PC-3 (cell line): ENCODE measurements around the gene CCDC32. TPM values are rescaled to one million over a fixed set of nuclear protein-coding genes. Genes with fewer than 3 reads are reported as not detected.

Experiments used
- ATAC-seq: fragments of 200-7000 bp; cut with Tn5 transposase; 2 replicates; pipeline ENCODE4 v1.9.1; 2020; ENCODE audit warnings: mild to moderate bottlenecking, moderate library complexity
- BruUV-seq: library from RNA; stranded (reverse); fragments of 400-500 nt; replicated peaks from 2 replicates; lab custom pipeline; 2021; lab: Mats Ljungman, UMichigan
- CTCF ChIA-PET: fragments of 300-600 bp; sonication (Branson Sonifier 250); formaldehyde crosslinking; loops from one replicate; lab custom pipeline; 2022; ENCODE audit warnings: antibody characterized with exemption; lab: Charles Lee
- POLR2A ChIA-PET: fragments of 300-600 bp; sonication (Branson Sonifier 250); formaldehyde crosslinking; loops from one replicate; lab custom pipeline; 2022; ENCODE audit warnings: antibody characterized with exemption; ENCODE audit not compliant: unreplicated experiment; lab: Charles Lee
- DNase-seq: peaks from one replicate; pipeline ENCODE4 v3.0.0-alpha.2; 2015
- H2AFZ ChIP-seq: fragments of 300-600 bp; sonication (generic); 2 replicates; pipeline ENCODE4 v1.6.0; 2016; ENCODE audit warnings: antibody characterized with exemption, low read length
- H3F3A ChIP-seq: fragments of 300-600 bp; sonication (generic); one replicate; pipeline ENCODE4 v1.6.0; 2017; ENCODE audit warnings: antibody characterized with exemption, low read length, control low read depth, mild to moderate bottlenecking; ENCODE audit not compliant: unreplicated experiment
- H3K27ac ChIP-seq: fragments of 300-600 bp; sonication (generic); 2 replicates; pipeline ENCODE4 v1.5.1; 2016; ENCODE audit warnings: mild to moderate bottlenecking, low read length
- H3K27me3 ChIP-seq: fragments of 300-600 bp; sonication (generic); 2 replicates; pipeline ENCODE4 v1.6.1; 2016; ENCODE audit warnings: low read length, mixed read lengths
- H3K36me3 ChIP-seq: fragments of 300-600 bp; sonication (generic); 2 replicates; pipeline ENCODE4 v1.6.1; 2016; ENCODE audit warnings: low read depth, mixed run types, low read length, mixed read lengths
- H3K4me1 ChIP-seq: fragments of 300-600 bp; sonication (generic); 2 replicates; pipeline ENCODE4 v1.5.1; 2016; ENCODE audit warnings: low read length; ENCODE audit not compliant: insufficient read depth
- H3K4me2 ChIP-seq: fragments of 300-600 bp; sonication (generic); 2 replicates; pipeline ENCODE4 v1.6.0; 2016; ENCODE audit warnings: low read length
- H3K4me3 ChIP-seq: fragments of 300-600 bp; sonication (generic); 2 replicates; pipeline ENCODE4 v1.5.1; 2016; ENCODE audit warnings: mild to moderate bottlenecking, low read length, mixed read lengths
- H3K79me2 ChIP-seq: fragments of 300-600 bp; sonication (generic); 2 replicates; pipeline ENCODE4 v1.6.1; 2017; ENCODE audit warnings: low read length, mixed read lengths
- H3K9ac ChIP-seq: fragments of 300-600 bp; sonication (generic); 2 replicates; pipeline ENCODE4 v1.6.0; 2016; ENCODE audit warnings: mild to moderate bottlenecking, low read length
- H3K9me2 ChIP-seq: fragments of 300-600 bp; sonication (generic); replicated peaks from 2 replicates; pipeline ENCODE4 v1.6.1; 2016; ENCODE audit warnings: mixed run types, low read length, mixed read lengths
- H3K9me3 ChIP-seq: fragments of 300-600 bp; sonication (generic); 2 replicates; pipeline ENCODE4 v1.6.1; 2016; ENCODE audit warnings: low read length, mixed read lengths
- H4K20me1 ChIP-seq: fragments of 300-600 bp; sonication (generic); 2 replicates; pipeline ENCODE4 v1.6.1; 2016; ENCODE audit warnings: low read length, mixed read lengths
- EZH2 ChIP-seq: fragments of 300-600 bp; sonication (generic); IDR thresholded peaks from one replicate; pipeline ENCODE4 v1.6.1; 2017; ENCODE audit warnings: antibody characterized with exemption, mild to moderate bottlenecking, low read length; ENCODE audit not compliant: unreplicated experiment
- EZH2phosphoT487 ChIP-seq: fragments of 300-600 bp; sonication (generic); IDR thresholded peaks from 2 replicates; pipeline ENCODE4 v1.6.1; 2018; ENCODE audit warnings: mild to moderate bottlenecking, antibody characterized with exemption, low read length, borderline replicate concordance
- intact Hi-C: fragments of 100-400 bp; cut with micrococcal nuclease; formaldehyde crosslinking; loops from 2 replicates; pipeline ENCODE4 v1.9.0; 2023
- total RNA-seq: library from RNA; depleted of rRNA; stranded (reverse); fragments of >200 nt; gene quantifications from 2 replicates; pipeline ENCODE4 v1.2.3, GENCODE V29; 2014
- TF ChIP-seq, protein P1 (sequence below): fragments of 300-600 bp; sonication (generic); conservative IDR thresholded peaks from 2 replicates; pipeline ENCODE4 v1.5.1; 2017; ENCODE audit warnings: antibody characterized with exemption, low read depth, mild to moderate bottlenecking, low read length

The CCDC32 gene
- total RNA-seq, 1 experiment from 2014 or later = 16.1 TPM

DNA sequence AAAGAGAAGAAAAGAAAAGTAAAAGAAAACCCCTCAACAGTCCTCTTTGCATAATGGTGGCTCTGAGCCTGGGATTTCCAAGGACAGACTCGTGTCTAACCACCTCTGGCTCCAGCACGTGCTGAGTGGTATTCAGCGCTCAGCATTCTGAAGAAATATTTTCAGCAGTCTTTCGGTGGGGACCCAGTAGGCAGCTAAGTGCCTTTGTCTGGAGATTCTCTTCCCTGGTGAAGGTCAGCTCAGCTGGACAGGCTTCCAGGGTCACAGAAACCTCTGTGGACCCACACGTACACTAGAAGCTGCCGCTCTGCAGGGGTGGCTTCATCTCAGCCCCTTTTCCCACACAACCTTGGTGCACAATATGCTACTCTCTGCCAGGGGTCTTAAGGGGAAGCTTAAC, 36.0 kb downstream of the CCDC32 start:
- Histone ChIP-seq H3K27me3 (no peaks in the 10 kb centered on the region), H3K4me3 (no peak overlapping the region), H3K27ac (no peak overlapping the region), H3K9me2 (no peaks in the 10 kb centered on the region), H2AFZ (no peak overlapping the region), H3K36me3 (no peaks in the 10 kb centered on the region), H3K4me1 (no peaks in the 10 kb centered on the region), H3K4me2 (no peak overlapping the region), H3K9ac (no peak overlapping the region), H3F3A (no peaks in the 10 kb centered on the region), H3K79me2 (no peaks in the 10 kb centered on the region), H3K9me3 (no peaks in the 10 kb centered on the region), H4K20me1 (no peaks in the 10 kb centered on the region)
- intact Hi-C loops = no loop called here
- TF ChIP-seq EZH2phosphoT487 (no peak), EZH2 (no peak)
- TF ChIP-seq, protein P1, sequence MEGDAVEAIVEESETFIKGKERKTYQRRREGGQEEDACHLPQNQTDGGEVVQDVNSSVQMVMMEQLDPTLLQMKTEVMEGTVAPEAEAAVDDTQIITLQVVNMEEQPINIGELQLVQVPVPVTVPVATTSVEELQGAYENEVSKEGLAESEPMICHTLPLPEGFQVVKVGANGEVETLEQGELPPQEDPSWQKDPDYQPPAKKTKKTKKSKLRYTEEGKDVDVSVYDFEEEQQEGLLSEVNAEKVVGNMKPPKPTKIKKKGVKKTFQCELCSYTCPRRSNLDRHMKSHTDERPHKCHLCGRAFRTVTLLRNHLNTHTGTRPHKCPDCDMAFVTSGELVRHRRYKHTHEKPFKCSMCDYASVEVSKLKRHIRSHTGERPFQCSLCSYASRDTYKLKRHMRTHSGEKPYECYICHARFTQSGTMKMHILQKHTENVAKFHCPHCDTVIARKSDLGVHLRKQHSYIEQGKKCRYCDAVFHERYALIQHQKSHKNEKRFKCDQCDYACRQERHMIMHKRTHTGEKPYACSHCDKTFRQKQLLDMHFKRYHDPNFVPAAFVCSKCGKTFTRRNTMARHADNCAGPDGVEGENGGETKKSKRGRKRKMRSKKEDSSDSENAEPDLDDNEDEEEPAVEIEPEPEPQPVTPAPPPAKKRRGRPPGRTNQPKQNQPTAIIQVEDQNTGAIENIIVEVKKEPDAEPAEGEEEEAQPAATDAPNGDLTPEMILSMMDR = no peak
- ATAC-seq (no peak), DNase-seq (no peak)
- CTCF ChIA-PET = no interaction called here
- no TSS peak for BruUV-seq
- POLR2A ChIA-PET = no interaction called here

GRCh38 chr15:40525855-40526254, 39.0 kb downstream of the CCDC32 start:
- no peak for ATAC-seq
- no peaks in the 10 kb centered on the region for H3K79me2 ChIP-seq
- no peak overlapping the region for H3K4me3 ChIP-seq
- BruUV-seq = no TSS peak
- ChIA-PET POLR2A (no interaction called here), CTCF (no interaction called here)
- H3K4me1 ChIP-seq = no peaks in the 10 kb centered on the region
- no peak for DNase-seq
- H3F3A ChIP-seq = no peaks in the 10 kb centered on the region
- H3K4me2 ChIP-seq = no peak overlapping the region
- H3K9ac ChIP-seq = no peak overlapping the region
- H3K27me3 ChIP-seq = no peaks in the 10 kb centered on the region
- H3K9me3 ChIP-seq = no peaks in the 10 kb centered on the region
- H2AFZ ChIP-seq = no peak overlapping the region
- TF ChIP-seq EZH2 = no peak
- H4K20me1 ChIP-seq = no peaks in the 10 kb centered on the region
- no peaks in the 10 kb centered on the region for H3K9me2 ChIP-seq
- no peak overlapping the region for H3K27ac ChIP-seq
- H3K36me3 ChIP-seq = no peaks in the 10 kb centered on the region
- intact Hi-C loops = no loop called here

DNA sequence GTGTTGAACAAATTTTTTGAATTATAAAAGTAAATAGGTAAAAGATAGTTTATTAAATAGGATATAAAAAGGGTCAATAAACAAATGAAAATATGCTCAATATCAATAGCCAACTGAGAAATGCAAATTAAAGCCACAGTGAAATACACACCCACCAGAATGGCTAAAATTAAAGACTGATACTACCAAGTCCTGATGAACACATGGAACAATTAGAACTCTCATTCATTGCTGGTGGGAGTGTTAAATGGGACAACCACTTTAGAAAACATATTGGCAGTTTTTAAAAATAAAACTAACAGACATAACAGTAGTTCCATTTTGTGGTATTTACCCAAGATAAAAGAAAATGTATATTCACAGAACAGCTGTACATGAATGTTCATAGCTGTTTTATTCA, 41.2 kb downstream of the CCDC32 start:
- Histone ChIP-seq H3K36me3 (no peaks in the 10 kb centered on the region), H3K9ac (no peak overlapping the region), H3K79me2 (no peaks in the 10 kb centered on the region), H3K4me1 (peaks cover 4% of the 10 kb centered on the region; the same call in 1 of the 2 replicates), H3K27ac (no peak overlapping the region), H4K20me1 (no peaks in the 10 kb centered on the region), H2AFZ (no peak overlapping the region), H3K4me3 (no peak overlapping the region), H3F3A (no peaks in the 10 kb centered on the region), H3K27me3 (no peaks in the 10 kb centered on the region), H3K9me2 (no peaks in the 10 kb centered on the region), H3K4me2 (no peak overlapping the region), H3K9me3 (no peaks in the 10 kb centered on the region)
- POLR2A ChIA-PET = no interaction called here
- TF ChIP-seq EZH2 (no peak), EZH2phosphoT487 (no peak)
- TF ChIP-seq, protein P1 = no peak
- ATAC-seq = no peak
- BruUV-seq = no TSS peak
- CTCF ChIA-PET = no interaction called here
- DNase-seq = no peak
- intact Hi-C loops = no loop called here
